Measurements from ENCODE around the gene PARVG. TPM values are rescaled to one million over a fixed set of nuclear protein-coding genes. Genes with fewer than 3 reads are reported as not detected.

The PARVG gene
- total RNA-seq, 1 donor from 2014 or later: 0.27 TPM

DNA sequence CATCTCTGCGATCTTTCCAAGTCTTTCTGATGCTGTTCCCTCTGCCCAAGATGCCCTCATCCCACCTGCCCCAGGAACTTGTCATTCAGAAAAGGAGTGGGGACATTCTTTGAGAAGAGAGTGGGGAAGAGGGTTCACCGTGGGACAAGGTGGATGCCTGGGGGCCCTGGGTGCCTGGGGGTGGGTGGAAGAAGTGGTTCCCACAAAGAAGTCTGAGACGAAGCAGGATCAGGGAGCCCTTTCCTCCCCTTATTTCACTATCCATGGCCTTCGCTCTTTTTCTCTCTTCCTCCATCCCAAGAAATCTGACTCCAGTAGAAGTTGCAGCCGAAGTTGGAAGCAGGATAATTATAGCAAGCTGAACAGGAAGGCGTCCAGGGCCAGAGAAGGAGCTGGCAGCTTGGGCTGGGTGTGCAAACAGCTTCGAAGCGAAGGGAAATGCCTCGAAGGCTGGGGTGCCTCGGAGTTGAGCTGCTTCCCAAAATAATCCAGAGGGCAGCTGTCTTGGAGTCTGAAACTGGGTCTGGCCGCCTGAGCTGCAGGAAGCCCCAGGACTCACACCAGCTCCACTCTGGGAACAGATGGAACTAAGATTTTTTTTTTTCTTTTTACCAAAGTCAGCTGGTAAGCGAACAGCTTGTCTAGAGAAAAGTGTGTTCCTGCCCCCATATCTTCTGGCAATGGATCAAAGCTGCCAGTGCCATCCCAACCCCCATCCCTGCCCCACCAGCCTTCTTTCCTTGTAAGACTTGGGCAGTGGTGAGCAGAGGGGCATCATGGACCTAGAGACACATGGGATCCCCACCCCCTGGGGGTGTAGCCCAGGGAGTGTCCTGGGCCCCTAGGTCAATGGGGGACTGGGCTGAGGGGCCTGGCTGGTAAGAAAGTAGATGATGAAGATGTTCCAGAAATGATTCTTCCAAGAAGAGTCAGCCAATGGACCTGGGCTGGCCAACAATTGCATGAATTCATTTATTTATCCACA lies 31.5 kb downstream of the PARVG start:
- TF ChIP-seq, protein P1, sequence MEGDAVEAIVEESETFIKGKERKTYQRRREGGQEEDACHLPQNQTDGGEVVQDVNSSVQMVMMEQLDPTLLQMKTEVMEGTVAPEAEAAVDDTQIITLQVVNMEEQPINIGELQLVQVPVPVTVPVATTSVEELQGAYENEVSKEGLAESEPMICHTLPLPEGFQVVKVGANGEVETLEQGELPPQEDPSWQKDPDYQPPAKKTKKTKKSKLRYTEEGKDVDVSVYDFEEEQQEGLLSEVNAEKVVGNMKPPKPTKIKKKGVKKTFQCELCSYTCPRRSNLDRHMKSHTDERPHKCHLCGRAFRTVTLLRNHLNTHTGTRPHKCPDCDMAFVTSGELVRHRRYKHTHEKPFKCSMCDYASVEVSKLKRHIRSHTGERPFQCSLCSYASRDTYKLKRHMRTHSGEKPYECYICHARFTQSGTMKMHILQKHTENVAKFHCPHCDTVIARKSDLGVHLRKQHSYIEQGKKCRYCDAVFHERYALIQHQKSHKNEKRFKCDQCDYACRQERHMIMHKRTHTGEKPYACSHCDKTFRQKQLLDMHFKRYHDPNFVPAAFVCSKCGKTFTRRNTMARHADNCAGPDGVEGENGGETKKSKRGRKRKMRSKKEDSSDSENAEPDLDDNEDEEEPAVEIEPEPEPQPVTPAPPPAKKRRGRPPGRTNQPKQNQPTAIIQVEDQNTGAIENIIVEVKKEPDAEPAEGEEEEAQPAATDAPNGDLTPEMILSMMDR (IDR thresholded peaks at IDR 0.05): no peak
- peaks cover 16% of the 10 kb centered on the region for H3K9me3 Mint-ChIP-seq (ENCODE audit: low read depth)
- peaks cover 11% of the 10 kb centered on the region for H3K36me3 Mint-ChIP-seq (ENCODE audit: low read depth)
- DNase-seq (ENCODE audit: low spot score): no peak
- H3K27me3 Mint-ChIP-seq (ENCODE audit: low read depth): peaks cover 10% of the 10 kb centered on the region
- H3K4me3 Mint-ChIP-seq (ENCODE audit: unreplicated experiment): peak overlapping the region; percentile 41
- H3K4me1 Mint-ChIP-seq (ENCODE audit: low read depth): peaks cover 23% of the 10 kb centered on the region
- peak overlapping the region; percentile 65 for H3K27ac Mint-ChIP-seq (ENCODE audit: unreplicated experiment)

DNA sequence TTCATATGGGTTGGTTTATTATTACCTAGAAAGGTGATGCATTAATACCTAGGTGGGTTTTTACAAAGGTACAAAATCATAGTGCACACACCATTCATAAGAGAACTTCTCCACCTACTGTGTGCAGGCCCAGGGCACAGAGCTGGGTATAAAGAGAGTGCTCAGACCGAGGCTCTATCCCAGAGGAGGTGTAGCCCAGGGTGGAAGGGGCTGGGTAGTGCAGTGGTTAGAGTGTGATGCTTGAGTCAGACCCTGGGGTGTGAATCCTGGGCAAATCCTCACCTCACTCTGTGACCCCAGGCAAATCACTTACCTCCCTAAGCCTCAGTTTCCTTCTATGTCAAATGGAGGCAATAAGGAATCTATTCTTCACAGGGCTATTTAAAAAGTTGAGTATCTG lies 32.2 kb downstream of the PARVG start:
- Mint-ChIP-seq H3K27me3 (ENCODE audit: low read depth) (peaks cover 10% of the 10 kb centered on the region), H3K4me1 (ENCODE audit: low read depth) (peaks cover 23% of the 10 kb centered on the region), H3K9me3 (ENCODE audit: low read depth) (peaks cover 16% of the 10 kb centered on the region), H3K4me3 (ENCODE audit: unreplicated experiment) (no peak overlapping the region), H3K36me3 (ENCODE audit: low read depth) (peaks cover 11% of the 10 kb centered on the region), H3K27ac (ENCODE audit: unreplicated experiment) (no peak overlapping the region)
- no peak for DNase-seq (ENCODE audit: low spot score)
- TF ChIP-seq, protein P1 (IDR thresholded peaks at IDR 0.05): no peak

DNA sequence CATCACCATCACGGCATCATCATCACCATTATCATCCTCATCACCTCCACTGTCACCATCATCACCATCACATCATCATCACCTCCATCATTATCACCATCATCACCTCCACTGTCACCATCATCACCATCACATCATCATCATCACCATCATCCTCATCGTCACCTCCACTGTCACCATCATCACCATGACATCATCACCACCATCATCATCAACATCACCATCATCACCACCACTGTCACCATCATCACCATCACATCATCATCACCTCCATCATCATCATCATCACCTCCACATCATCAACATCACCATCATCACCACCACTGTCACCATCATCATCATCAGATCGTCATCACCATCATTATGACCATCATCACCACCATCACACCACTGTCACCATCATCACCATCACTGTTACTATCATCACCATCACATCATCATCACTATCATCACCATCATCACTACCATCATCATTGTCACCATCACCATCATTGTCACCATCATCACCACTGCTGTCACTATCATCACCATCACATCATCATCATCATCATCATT lies 32.8 kb downstream of the PARVG start:
- Mint-ChIP-seq H3K4me3 (ENCODE audit: unreplicated experiment) (no peak overlapping the region), H3K27ac (ENCODE audit: unreplicated experiment) (no peak overlapping the region), H3K4me1 (ENCODE audit: low read depth) (peaks cover 23% of the 10 kb centered on the region), H3K9me3 (ENCODE audit: low read depth) (peaks cover 16% of the 10 kb centered on the region), H3K36me3 (ENCODE audit: low read depth) (peaks cover 11% of the 10 kb centered on the region), H3K27me3 (ENCODE audit: low read depth) (peaks cover 10% of the 10 kb centered on the region)
- DNase-seq (ENCODE audit: low spot score): no peak
- TF ChIP-seq, protein P1 (IDR thresholded peaks at IDR 0.05): no peak

DNA sequence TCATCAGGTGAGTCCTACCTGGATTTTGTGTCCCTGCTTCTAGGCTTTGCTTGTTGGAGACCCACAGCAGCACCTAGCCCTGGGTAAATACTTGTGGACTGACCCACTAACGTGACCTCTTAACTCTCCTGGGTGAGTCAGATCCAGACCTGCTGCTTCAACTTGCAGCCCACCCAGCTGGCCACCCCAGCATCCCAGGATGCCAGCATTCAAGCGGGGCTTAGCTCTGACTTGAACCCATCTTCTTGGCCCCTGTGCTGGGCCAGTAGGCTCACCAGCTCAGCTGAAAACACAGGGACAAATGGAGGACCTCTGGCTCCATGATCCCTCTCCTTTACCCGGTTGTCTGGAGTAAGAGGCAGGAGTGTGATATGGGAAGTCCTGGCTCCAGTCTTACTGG lies 33.5 kb downstream of the PARVG start:
- TF ChIP-seq, protein P1 (IDR thresholded peaks at IDR 0.05): no peak
- H3K27ac Mint-ChIP-seq (ENCODE audit: unreplicated experiment): no peak overlapping the region
- peaks cover 6% of the 10 kb centered on the region for H3K36me3 Mint-ChIP-seq (ENCODE audit: low read depth)
- peaks cover 11% of the 10 kb centered on the region for H3K9me3 Mint-ChIP-seq (ENCODE audit: low read depth)
- H3K4me1 Mint-ChIP-seq (ENCODE audit: low read depth): peaks cover 23% of the 10 kb centered on the region
- H3K4me3 Mint-ChIP-seq (ENCODE audit: unreplicated experiment): no peak overlapping the region
- DNase-seq (ENCODE audit: low spot score): no peak
- H3K27me3 Mint-ChIP-seq (ENCODE audit: low read depth): peaks cover 5% of the 10 kb centered on the region

DNA sequence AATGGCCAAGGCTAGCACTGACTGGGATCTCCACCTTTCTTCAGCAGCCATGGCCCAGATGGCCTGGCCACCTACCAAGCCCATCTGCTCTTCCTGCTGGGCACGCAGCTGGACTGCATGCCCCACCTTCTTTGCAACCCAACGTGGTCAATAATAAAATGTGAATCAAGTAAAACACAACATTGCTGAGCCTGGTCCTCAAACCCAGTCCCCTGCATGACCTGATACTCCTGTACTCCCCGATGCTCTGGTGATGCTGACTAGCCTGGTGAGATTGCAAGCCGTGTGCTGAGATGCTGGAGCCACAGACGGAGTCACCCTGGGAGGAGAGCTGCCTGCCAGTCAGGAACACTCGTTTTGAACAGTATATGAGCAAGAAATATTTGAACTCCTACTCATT lies 34.0 kb downstream of the PARVG start:
- TF ChIP-seq, protein P1 (IDR thresholded peaks at IDR 0.05): no peak
- Mint-ChIP-seq H3K9me3 (ENCODE audit: low read depth) (peaks cover 5% of the 10 kb centered on the region), H3K4me1 (ENCODE audit: low read depth) (peaks cover 23% of the 10 kb centered on the region), H3K27me3 (ENCODE audit: low read depth) (peaks cover 3% of the 10 kb centered on the region), H3K27ac (ENCODE audit: unreplicated experiment) (no peak overlapping the region), H3K36me3 (ENCODE audit: low read depth) (peaks cover 3% of the 10 kb centered on the region), H3K4me3 (ENCODE audit: unreplicated experiment) (no peak overlapping the region)
- DNase-seq (ENCODE audit: low spot score): no peak
